Fibroblast of peridontal ligament (primary cell): ENCODE data around the gene C18orf32.
"Not testable (repeated sequence)": the region's sequence is repeated elsewhere in the genome, so short reads cannot be mapped to it uniquely, and the experiment has no call there.

Experiments
- DNase-seq: peaks from one replicate; pipeline ENCODE4 v3.0.0-alpha.2; 2010; ENCODE audit errors: extremely low read depth

The C18orf32 gene

GRCh38 chr18:49467599-49467998, 19.4 kb downstream of the C18orf32 start:
- no peak for DNase-seq

- DNase-seq: no peak
These were observed 19.9 kb downstream of the C18orf32 start for GRCh38 chr18:49467019-49467563.

GRCh38 chr18:49464718-49465598, 22.1 kb downstream of the C18orf32 start:
- DNase-seq: peak; percentile 30

- DNase-seq: no peak
These were observed 25.4 kb downstream of the C18orf32 start for GRCh38 chr18:49461602-49461977.

- DNase-seq: peak; percentile 55
These were observed 25.9 kb downstream of the C18orf32 start for GRCh38 chr18:49460976-49461601.

GRCh38 chr18:49459404-49460171, 27.4 kb downstream of the C18orf32 start:
- DNase-seq: peak; percentile 16

GRCh38 chr18:49457616-49458015, 29.4 kb downstream of the C18orf32 start:
- no peak for DNase-seq

- peak; percentile 59 for DNase-seq
These were observed 30.2 kb downstream of the C18orf32 start for GRCh38 chr18:49456794-49457193.

- not testable (repeated sequence) for DNase-seq
These were observed 34.5 kb downstream of the C18orf32 start for GRCh38 chr18:49452534-49452933.

- peak; percentile 72 for DNase-seq
These were observed 39.0 kb downstream of the C18orf32 start for GRCh38 chr18:49447810-49448745.

GRCh38 chr18:49446481-49446880, 40.6 kb downstream of the C18orf32 start:
- DNase-seq: peak; percentile 58

GRCh38 chr18:49444581-49444980, 42.5 kb downstream of the C18orf32 start:
- peak; percentile 54 for DNase-seq

- no peak for DNase-seq
These were observed 43.2 kb downstream of the C18orf32 start for GRCh38 chr18:49443837-49444236.

- no peak for DNase-seq
These were observed 45.6 kb downstream of the C18orf32 start for GRCh38 chr18:49441338-49441938.

GRCh38 chr18:49435170-49435569, 51.9 kb downstream of the C18orf32 start:
- DNase-seq: no peak

- DNase-seq: no peak
These were observed 54.4 kb downstream of the C18orf32 start for GRCh38 chr18:49432602-49433001.

GRCh38 chr18:49431165-49431962, 55.7 kb downstream of the C18orf32 start:
- no peak for DNase-seq
